Measurements from ENCODE around the gene RFXAP.

DNA sequence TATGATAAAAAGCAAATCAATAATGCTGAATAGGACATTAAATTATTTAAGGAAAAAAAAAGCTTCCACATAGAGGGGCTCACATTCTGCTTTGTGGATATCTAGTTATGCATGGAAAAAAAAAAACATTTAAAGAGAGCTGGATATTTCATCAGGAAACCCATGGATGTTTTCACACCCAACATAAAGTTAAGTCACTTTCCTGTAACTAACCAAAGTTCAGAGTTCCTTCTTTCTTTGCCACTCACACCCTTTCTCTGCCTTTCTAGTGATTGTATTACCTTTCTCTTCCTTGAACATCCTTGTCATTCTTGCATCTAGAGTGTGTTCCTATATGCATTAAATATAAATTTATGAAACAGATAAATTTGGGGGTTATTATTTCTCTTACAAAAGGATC lies 47.2 kb downstream of the RFXAP start:
- TF ChIP-seq, protein P1, sequence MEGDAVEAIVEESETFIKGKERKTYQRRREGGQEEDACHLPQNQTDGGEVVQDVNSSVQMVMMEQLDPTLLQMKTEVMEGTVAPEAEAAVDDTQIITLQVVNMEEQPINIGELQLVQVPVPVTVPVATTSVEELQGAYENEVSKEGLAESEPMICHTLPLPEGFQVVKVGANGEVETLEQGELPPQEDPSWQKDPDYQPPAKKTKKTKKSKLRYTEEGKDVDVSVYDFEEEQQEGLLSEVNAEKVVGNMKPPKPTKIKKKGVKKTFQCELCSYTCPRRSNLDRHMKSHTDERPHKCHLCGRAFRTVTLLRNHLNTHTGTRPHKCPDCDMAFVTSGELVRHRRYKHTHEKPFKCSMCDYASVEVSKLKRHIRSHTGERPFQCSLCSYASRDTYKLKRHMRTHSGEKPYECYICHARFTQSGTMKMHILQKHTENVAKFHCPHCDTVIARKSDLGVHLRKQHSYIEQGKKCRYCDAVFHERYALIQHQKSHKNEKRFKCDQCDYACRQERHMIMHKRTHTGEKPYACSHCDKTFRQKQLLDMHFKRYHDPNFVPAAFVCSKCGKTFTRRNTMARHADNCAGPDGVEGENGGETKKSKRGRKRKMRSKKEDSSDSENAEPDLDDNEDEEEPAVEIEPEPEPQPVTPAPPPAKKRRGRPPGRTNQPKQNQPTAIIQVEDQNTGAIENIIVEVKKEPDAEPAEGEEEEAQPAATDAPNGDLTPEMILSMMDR (optimal IDR thresholded peaks at IDR 0.05 in 1 of 3, IDR thresholded peaks at IDR 0.05 in 1 of 3, conservative IDR thresholded peaks at IDR 0.05 in 1 of 3; ENCODE audit: extremely low read depth in 1 of 3, insufficient read depth in 2 of 3, low read length in 3 of 3), result no peak
- TF ChIP-seq EZH2 (IDR thresholded peaks at IDR 0.05; ENCODE audit: low read length), result no peak

Data from keratinocyte (primary cell).